ENCODE data around the gene USP49. TPM values are rescaled to one million over a fixed set of nuclear protein-coding genes. Genes with fewer than 3 reads are reported as not detected.

USP49 gene
- total RNA-seq, 6 experiments from 2014 or later = 1.7 to 2.3 (median 2.0) TPM

DNA sequence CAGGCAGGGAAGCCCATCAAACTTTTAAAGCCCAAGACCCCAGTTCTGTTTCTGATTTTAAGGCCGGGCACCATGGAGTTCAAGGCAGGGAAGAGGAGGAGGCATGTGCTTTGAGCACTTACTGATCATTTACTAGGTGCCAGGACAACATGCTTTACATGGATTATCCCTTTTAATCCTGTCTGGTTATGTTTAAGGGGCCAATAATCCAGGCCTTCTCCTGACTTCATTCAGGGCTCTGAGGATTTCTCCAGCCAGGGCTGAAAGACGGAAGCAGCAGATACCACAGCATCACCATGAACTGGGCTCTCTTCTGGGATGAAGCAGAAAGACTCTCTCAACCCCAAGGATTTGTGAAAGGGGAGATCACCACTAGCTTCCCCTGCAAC is 42.3 kb upstream of the USP49 start:
- TF ChIP-seq, protein P1, sequence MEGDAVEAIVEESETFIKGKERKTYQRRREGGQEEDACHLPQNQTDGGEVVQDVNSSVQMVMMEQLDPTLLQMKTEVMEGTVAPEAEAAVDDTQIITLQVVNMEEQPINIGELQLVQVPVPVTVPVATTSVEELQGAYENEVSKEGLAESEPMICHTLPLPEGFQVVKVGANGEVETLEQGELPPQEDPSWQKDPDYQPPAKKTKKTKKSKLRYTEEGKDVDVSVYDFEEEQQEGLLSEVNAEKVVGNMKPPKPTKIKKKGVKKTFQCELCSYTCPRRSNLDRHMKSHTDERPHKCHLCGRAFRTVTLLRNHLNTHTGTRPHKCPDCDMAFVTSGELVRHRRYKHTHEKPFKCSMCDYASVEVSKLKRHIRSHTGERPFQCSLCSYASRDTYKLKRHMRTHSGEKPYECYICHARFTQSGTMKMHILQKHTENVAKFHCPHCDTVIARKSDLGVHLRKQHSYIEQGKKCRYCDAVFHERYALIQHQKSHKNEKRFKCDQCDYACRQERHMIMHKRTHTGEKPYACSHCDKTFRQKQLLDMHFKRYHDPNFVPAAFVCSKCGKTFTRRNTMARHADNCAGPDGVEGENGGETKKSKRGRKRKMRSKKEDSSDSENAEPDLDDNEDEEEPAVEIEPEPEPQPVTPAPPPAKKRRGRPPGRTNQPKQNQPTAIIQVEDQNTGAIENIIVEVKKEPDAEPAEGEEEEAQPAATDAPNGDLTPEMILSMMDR (IDR thresholded peaks at IDR 0.05) = no peak
- no peaks in the 10 kb centered on the region for H3K9me3 Mint-ChIP-seq
- peaks cover 49% of the 10 kb centered on the region for H3K4me1 Mint-ChIP-seq (ENCODE audit: low read depth)
- H3K4me3 Mint-ChIP-seq = no peak overlapping the region; the same call in 1 of the 2 replicates
- H3K27me3 Mint-ChIP-seq (ENCODE audit: insufficient read depth) = no peaks in the 10 kb centered on the region; the same call in 1 of the 2 replicates
- no peak for DNase-seq
- H3K27ac Mint-ChIP-seq = no peak overlapping the region; the same call in 1 of the 2 replicates
- H3K36me3 Mint-ChIP-seq (ENCODE audit: low read depth) = peaks cover 11% of the 10 kb centered on the region

DNA sequence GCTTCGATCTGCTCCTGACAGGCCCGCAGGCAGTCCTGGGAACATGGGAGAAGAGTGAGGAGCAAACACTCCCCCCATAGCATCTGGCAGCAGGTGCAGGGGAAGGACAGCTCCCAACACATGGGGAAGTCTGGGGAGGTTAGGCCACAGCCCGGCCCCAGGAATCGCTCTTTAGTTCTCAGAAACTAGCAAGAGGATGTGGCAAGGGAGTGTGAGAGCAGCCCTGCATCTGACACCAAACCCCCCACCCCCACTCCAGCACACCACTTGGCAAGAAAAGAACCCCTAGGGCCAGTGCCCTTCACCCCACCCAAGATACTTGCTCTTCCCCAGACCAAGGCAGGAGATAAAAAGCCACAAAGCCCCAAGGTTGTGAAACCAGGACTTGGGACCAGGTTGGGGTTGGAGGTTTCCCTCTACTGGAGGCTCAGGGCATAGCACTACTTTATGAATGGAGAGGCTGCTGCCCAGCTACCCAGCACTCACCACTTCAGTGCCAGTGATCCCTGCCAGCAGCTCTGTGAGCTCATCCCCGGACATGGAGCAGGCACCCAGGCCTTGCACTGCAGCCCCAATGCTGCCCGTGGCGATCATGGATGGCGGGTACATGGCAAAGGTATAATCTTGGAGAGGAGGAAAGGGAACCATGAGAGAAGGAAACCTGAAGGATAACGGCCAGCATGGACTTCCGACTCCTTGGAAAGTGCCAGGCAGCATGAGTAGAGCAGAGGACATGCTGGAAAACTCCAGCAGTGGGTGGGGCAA is 41.1 kb upstream of the USP49 start:
- peak; percentile 87 for DNase-seq
- Mint-ChIP-seq H3K27ac (peak overlapping the region; percentile 70), H3K9me3 (no peaks in the 10 kb centered on the region), H3K4me1 (ENCODE audit: low read depth) (peaks cover 43% of the 10 kb centered on the region), H3K27me3 (ENCODE audit: insufficient read depth) (no peaks in the 10 kb centered on the region; the same call in 1 of the 2 replicates), H3K36me3 (ENCODE audit: low read depth) (peaks cover 12% of the 10 kb centered on the region), H3K4me3 (no peak overlapping the region)
- TF ChIP-seq, protein P1 (IDR thresholded peaks at IDR 0.05) = peak; percentile 89

DNA sequence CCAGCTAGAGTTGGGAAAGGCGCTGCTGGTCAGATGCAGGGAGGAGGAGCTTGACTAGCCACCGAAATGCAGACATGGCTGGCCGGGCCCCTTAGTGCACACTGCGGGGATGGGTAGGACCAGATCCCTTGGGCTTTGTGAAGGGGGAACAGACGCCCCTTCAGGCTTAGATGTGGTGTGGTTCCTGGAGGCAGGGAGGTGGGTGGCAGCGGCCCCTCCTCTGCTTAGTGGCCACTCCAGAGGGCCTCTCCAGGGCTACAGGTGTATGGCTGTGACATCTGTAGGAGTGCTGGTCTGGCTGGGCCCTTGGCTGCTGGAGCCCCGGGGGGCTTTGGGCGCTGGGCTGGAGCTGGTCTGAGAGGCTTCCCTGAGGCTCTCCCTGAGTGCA is 40.5 kb upstream of the USP49 start:
- Mint-ChIP-seq H3K27me3 (ENCODE audit: insufficient read depth) (no peaks in the 10 kb centered on the region; the same call in 1 of the 2 replicates), H3K4me3 (no peak overlapping the region), H3K36me3 (ENCODE audit: low read depth) (peaks cover 16% of the 10 kb centered on the region), H3K27ac (peak overlapping the region; percentile 8; the same call in 1 of the 2 replicates), H3K4me1 (ENCODE audit: low read depth) (peaks cover 43% of the 10 kb centered on the region), H3K9me3 (no peaks in the 10 kb centered on the region)
- no peak for DNase-seq
- TF ChIP-seq, protein P1 (IDR thresholded peaks at IDR 0.05) = no peak

DNA sequence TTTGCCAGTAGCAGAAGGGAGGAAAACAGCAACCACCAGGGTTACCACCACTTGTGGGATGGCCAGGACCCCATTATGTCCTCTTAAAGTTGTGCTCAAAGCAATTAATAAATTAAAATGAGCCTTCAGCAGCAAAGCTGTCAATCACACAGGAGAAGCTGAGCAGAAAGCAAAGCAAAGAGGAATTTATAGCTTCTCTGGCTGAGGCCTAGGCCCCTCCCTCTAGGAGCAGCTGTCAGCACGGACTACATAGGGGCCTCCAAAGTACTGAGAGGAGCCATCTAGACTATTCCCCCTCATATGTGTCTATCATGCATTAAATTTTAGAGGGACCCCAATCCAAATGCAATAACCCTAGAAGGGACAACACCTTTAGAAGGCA is 40.0 kb upstream of the USP49 start:
- Mint-ChIP-seq H3K36me3 (ENCODE audit: low read depth) (peaks cover 16% of the 10 kb centered on the region), H3K27me3 (ENCODE audit: insufficient read depth) (no peaks in the 10 kb centered on the region; the same call in 1 of the 2 replicates), H3K4me3 (no peak overlapping the region), H3K9me3 (no peaks in the 10 kb centered on the region), H3K4me1 (ENCODE audit: low read depth) (peaks cover 40% of the 10 kb centered on the region), H3K27ac (no peak overlapping the region)
- TF ChIP-seq, protein P1 (IDR thresholded peaks at IDR 0.05) = no peak
- DNase-seq = no peak

DNA sequence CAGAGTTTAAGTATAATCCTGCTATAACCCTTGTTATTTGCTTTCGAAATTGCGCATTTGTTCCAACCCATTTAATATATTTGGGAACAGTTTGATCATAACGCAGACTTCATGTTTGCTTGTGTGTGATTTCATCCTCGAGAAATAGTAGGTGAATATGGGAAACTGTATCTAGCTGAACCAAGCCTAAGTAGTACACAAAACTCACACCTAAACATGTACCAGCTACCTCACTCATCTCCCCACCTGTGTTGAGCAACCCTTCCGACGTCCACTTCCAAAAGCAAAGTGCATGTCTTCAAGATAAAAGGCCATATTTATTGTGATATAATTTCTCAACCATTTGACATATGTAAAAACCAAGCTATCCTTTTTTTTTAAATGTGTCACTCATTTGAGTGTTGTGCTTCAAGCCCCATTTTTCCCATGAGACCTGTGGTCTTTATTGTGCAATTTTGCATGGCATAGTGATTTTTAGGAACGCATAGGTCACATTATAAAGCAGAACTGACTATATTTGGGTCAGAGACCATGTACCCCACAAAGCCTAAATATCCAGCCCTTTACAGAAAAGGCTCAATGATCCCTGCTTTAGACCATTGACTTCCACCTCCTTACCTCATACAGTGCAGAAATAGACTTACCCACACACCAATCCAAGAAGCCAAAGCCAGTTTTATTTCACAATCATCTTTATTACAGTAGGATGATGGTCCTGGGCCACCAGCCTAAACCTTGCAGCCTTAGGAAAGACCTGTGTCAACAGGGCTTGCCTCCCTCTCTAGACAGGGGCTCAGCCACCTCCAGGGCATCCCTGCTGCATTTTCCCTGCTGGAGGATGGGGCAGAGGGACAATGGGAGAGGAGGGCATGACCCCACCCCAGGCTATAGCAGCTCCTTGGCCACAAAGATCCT is 39.4 kb upstream of the USP49 start:
- no peaks in the 10 kb centered on the region for H3K9me3 Mint-ChIP-seq
- no peak overlapping the region; the same call in 1 of the 2 replicates for H3K27ac Mint-ChIP-seq
- H3K4me3 Mint-ChIP-seq = no peak overlapping the region
- DNase-seq = no peak
- H3K27me3 Mint-ChIP-seq (ENCODE audit: insufficient read depth) = no peaks in the 10 kb centered on the region
- TF ChIP-seq, protein P1 (IDR thresholded peaks at IDR 0.05) = no peak
- H3K4me1 Mint-ChIP-seq (ENCODE audit: low read depth) = peaks cover 34% of the 10 kb centered on the region
- peaks cover 16% of the 10 kb centered on the region for H3K36me3 Mint-ChIP-seq (ENCODE audit: low read depth)

Measured in HFFc6 (cell line).